Superior temporal gyrus (tissue), 1 donor: ENCODE data around the gene TMED9.
"Not testable (repeated sequence)": the region's sequence is repeated elsewhere in the genome, so short reads cannot be mapped to it uniquely, and the experiment has no call there.

Experiments used
- DNase-seq: peaks from one replicate; pipeline ENCODE4 v3.0.0-alpha.2; 2016; ENCODE audit errors: extremely low spot score

Gene TMED9

GRCh38 chr5:177592010-177592834 is at the start of gene TMED9:
TSS of gene TMED9 (plus strand) at chr5:177592203. CDS start at chr5:177592215, 12 bp downstream.
- peak; percentile 85 for DNase-seq

DNA sequence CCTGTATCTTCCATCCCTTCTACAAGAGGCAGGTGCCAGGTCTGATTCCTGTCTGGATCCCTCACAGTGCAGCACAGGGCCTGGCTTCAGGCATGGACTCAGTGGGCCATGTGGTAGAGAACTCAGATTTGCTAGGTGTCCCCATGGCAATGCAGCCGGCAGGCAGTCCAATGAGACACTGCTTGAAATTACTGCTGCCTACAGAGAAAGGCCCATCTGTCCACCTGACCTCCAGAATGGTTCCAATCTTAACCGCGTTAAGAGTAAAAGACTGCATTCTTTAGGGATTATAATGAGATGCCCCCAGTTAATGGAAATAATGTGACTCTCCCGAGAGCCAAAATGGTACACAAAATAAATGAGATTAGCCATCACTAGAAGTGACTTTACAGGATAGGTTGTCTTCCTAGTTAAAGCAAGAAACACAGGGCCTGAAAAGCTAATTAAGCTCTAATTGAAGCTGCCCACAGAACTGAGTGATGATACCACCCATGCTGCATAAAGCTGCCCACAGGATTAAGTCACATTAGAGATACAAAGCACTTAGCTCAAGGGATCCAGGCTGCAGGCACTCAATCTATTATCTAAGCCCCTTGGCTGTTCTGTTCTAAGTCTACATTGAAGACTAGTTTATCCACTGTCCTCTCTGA is 49.1 kb upstream of the TMED9 start:
- DNase-seq = no peak

GRCh38 chr5:177545487-177546257 is 46.3 kb upstream of the TMED9 start:
- no peak for DNase-seq

DNA sequence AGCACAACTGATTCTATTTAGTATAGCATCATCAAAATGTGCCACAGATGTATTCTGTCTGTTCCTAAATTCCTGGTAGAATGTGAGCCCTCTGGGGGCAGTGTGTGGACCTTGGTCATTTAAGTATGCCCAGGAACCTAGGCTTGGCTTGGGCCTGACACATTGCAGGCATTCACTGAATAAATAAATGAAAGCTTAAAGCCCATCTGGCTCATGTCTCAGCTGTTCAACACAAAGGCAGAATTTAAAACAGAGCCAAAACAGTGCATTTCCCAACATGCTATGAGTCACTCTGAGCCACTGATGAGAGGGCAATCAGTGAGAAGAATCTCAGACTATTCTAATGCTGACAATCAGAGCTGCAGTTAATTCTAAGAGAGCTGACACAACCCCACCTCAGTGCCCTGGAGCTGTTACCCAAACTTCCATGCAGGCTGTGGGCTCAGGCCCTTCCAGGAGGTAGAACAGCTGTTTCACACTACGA is 45.7 kb upstream of the TMED9 start:
- peak; percentile 88 for DNase-seq

GRCh38 chr5:177547736-177548135 is 44.3 kb upstream of the TMED9 start:
- DNase-seq = peak; percentile 27

DNA sequence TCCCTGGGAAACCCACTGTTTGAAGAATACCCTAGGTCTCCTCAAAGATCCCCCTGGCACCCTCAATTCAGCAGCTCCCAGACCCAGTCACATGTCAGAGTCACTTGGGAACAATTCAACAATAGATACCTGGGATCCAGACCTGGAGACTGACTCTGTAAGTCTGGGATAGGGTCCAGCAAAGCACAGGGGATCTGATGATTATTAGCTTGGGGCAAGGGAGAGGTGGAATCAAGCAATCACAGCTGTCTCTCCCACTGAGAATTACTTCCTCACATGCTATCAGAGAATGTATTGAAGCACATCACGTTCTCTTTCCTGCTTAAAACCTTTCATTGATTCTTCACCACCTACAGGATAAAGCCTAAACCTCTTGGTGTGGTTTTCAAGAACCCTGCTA is 43.5 kb upstream of the TMED9 start:
- DNase-seq = no peak

GRCh38 chr5:177550122-177550521 is 41.9 kb upstream of the TMED9 start:
- DNase-seq = no peak

DNA sequence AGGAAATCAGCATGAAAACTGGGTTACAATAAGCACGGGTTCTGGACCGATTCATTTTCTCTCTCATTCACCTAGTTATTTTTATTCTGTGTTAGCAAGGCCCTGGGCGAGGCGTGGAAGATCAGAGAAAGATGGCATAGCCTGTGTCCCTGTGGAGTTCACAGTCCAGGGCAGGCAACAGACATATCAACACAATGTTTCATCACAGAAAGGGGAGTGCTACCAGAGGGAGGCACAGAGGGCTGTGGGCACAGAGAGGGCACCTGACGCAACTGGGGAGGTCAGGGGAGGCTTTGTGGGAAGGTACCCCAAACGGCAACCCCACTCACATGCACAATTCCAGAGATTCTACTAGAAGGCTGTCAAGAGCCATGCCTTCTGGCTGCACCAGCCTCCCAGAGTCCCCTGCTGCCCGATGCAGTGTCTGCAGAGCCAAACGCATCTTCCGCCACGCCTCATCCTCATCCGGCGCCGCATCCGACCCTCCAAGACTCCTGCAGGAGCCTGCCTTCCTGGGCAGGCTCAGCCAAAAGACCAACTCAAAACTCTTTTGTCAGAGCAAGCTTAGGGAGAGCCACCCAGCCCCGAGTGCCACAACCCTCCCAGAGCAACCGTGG is 39.1 kb upstream of the TMED9 start:
- DNase-seq = no peak

- DNase-seq = no peak
These were observed 38.2 kb upstream of the TMED9 start for GRCh38 chr5:177553671-177554429.

- DNase-seq = peak; percentile 92
These were observed 37.4 kb upstream of the TMED9 start, which contains the start of gene FAM193B for GRCh38 chr5:177554474-177555111. TSS of gene FAM193B (minus strand) at chr5:177554563. CDS start at chr5:177554458, 105 bp downstream.

GRCh38 chr5:177555228-177555627 is 36.8 kb upstream of the TMED9 start:
- DNase-seq = no peak

GRCh38 chr5:177555665-177556064 is 36.3 kb upstream of the TMED9 start:
- DNase-seq = no peak

GRCh38 chr5:177557041-177557647 is 34.9 kb upstream of the TMED9 start:
- no peak for DNase-seq

- no peak for DNase-seq
These were observed 34.2 kb upstream of the TMED9 start for GRCh38 chr5:177557796-177558195.

GRCh38 chr5:177559446-177559941 is 32.5 kb upstream of the TMED9 start:
- not testable (repeated sequence) for DNase-seq

DNA sequence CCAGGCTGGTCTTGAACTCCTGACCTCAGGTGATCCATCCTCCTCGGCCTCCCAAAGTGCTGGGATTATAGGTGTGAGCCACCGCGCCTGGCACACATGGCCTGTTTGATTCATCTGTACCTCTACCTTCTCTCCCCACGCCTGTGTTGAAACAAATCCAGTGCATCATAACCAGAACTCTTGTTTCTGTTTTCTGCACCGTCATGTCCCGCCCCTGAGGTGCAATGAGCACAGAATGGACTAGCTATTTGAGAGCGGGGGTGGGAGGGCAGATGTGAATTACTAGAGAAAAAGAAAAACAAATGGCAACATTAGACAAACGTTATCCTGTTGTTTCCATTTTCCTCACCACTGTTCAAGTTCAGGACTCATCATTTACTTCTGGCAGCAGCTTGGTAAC is 27.0 kb upstream of the TMED9 start:
- DNase-seq = no peak

DNA sequence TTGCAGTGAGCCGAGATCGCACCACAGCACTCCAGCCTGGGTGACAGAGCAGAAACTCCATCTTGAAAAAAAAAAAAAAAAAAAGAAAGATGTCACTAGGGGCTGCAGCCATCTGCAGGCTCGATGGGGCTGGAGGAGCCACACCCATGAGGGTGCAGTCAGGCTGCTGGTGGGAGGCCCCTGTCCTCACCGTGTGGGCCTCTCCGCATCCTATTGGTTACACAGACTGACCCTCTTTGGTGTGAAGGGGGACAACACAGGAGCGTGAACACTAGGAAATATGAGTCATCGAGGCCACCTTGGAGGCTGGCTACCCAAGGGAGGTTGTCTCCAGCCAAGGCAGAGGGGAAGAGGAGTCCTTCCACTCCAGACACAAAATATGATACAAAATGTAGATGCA is 23.7 kb upstream of the TMED9 start:
- no peak for DNase-seq

- DNase-seq = no peak
These were observed 22.1 kb upstream of the TMED9 start for GRCh38 chr5:177569894-177570293.

DNA sequence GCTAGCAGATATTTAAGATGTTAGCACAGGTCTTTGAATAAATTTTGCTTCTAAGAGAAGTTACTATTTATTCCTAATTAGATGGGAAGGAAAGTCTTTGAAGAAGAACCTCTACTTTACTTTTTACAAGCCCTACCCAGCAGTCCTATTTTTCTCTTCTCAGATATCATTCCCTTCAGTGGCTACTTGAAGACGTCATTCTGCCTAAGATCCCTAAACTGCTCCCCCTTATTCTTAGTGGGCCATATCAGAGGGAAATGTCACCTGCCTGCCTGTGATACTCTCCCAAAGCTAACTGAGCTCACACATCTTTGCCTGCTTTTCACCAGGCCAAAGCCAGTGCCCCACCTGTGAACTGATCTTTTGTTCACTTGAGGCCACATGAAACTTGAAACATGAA is 16.5 kb upstream of the TMED9 start:
- no peak for DNase-seq

DNA sequence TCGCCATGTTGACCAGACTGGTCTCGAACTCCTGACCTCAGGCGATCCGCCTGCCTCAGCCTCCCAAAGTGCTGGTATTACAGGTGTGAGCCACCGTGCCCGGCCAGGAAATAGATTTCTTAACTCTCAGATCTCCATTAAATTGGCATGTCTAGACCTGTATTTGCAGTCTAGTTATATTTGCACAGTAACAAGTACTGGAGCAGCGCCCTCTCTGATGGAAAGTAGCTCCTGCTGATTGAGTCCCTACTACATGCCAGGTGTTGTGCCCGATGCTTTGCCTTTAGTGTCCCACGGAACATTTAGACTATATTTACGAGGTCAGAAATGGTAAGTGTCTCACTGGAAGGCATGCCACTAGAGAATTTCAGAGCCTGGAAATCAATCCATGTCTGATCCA is 15.8 kb upstream of the TMED9 start:
- no peak for DNase-seq
